ENCODE measurements around the gene PODXL.
A peak's percentile ranks its signal among the peaks of the same experiment; 100 is the strongest.

- peak in 5 of 6 experiments; percentile 69 to 92 (median 89) for TF ChIP-seq CTCF (IDR thresholded peaks at IDR 0.05)
- no peak for TF ChIP-seq POLR2A (IDR thresholded peaks at IDR 0.05)
These were observed 43.0 kb downstream of the PODXL start for GRCh38 chr7:131513245-131514061.
